ENCODE data around the gene ANO5. TPM values are rescaled to one million over a fixed set of nuclear protein-coding genes. Genes with fewer than 3 reads are reported as not detected.
"Not testable (repeated sequence)": the region's sequence is repeated elsewhere in the genome, so short reads cannot be mapped to it uniquely, and the experiment has no call there.

The ANO5 gene
- polyA plus RNA-seq, 6 donors from 2014 or later: 0.29 TPM; not detected in 5

GRCh38 chr11:22225190-22225589, 32.3 kb downstream of the ANO5 start:
- no peak for ATAC-seq (ENCODE audit: low read depth in 2 of 2)
- Mint-ChIP-seq H3K9me3 (no peaks in the 10 kb centered on the region), H3K4me1 (no peaks in the 10 kb centered on the region), H3K4me3 (no peak overlapping the region), H3K36me3 (no peaks in the 10 kb centered on the region), H3K27ac (no peak overlapping the region), H3K27me3 (no peaks in the 10 kb centered on the region)
- no peak for DNase-seq

- Mint-ChIP-seq H3K4me3 (no peak overlapping the region), H3K27ac (no peak overlapping the region), H3K9me3 (no peaks in the 10 kb centered on the region), H3K36me3 (no peaks in the 10 kb centered on the region), H3K27me3 (no peaks in the 10 kb centered on the region), H3K4me1 (no peaks in the 10 kb centered on the region)
- no peak for DNase-seq
- ATAC-seq (ENCODE audit: low read depth in 2 of 2): no peak
Measured at GRCh38 chr11:22234743-22235142, 41.9 kb downstream of the ANO5 start.

GRCh38 chr11:22244986-22245592, 52.2 kb downstream of the ANO5 start:
- H3K4me1 Mint-ChIP-seq: no peaks in the 10 kb centered on the region
- no peak overlapping the region for H3K27ac Mint-ChIP-seq
- H3K36me3 Mint-ChIP-seq: no peaks in the 10 kb centered on the region
- H3K9me3 Mint-ChIP-seq: no peaks in the 10 kb centered on the region
- ATAC-seq (ENCODE audit: low read depth in 2 of 2) (peak in 1 of 2 donors; percentile 54), DNase-seq (peak; percentile 6)
- peaks cover 13 to 26% (median 22%) of the 10 kb centered on the region in 3 donors for H3K27me3 Mint-ChIP-seq
- no peak overlapping the region for H3K4me3 Mint-ChIP-seq

GRCh38 chr11:22246992-22247391, 54.1 kb downstream of the ANO5 start:
- no peaks in the 10 kb centered on the region for H3K4me1 Mint-ChIP-seq
- H3K27ac Mint-ChIP-seq: peak overlapping the region in 1 of 6 donors; percentile 8
- ATAC-seq (ENCODE audit: low read depth in 2 of 2): no peak
- H3K36me3 Mint-ChIP-seq: no peaks in the 10 kb centered on the region
- H3K4me3 Mint-ChIP-seq: no peak overlapping the region
- no peaks in the 10 kb centered on the region for H3K9me3 Mint-ChIP-seq
- DNase-seq: no peak
- H3K27me3 Mint-ChIP-seq: peaks cover 13 to 34% (median 22%) of the 10 kb centered on the region in 3 donors

GRCh38 chr11:22249871-22250270, 57.0 kb downstream of the ANO5 start:
- H3K4me3 Mint-ChIP-seq: no peak overlapping the region
- H3K27me3 Mint-ChIP-seq: peaks cover 6 to 28% (median 13%) of the 10 kb centered on the region in 3 donors
- no peaks in the 10 kb centered on the region for H3K4me1 Mint-ChIP-seq
- no peaks in the 10 kb centered on the region for H3K36me3 Mint-ChIP-seq
- no peak overlapping the region for H3K27ac Mint-ChIP-seq
- no peaks in the 10 kb centered on the region for H3K9me3 Mint-ChIP-seq
- DNase-seq: no peak
- no peak for ATAC-seq (ENCODE audit: low read depth in 2 of 2)

GRCh38 chr11:22256876-22257275, 64.0 kb downstream of the ANO5 start:
- Mint-ChIP-seq H3K27me3 (no peaks in the 10 kb centered on the region), H3K36me3 (no peaks in the 10 kb centered on the region), H3K27ac (no peak overlapping the region), H3K4me3 (no peak overlapping the region), H3K4me1 (no peaks in the 10 kb centered on the region), H3K9me3 (no peaks in the 10 kb centered on the region)
- ATAC-seq (ENCODE audit: low read depth in 2 of 2) (no peak), DNase-seq (no peak)

- Mint-ChIP-seq H3K9me3 (no peaks in the 10 kb centered on the region), H3K27me3 (peaks cover 0 to 3% (median 2%) of the 10 kb centered on the region in 3 donors), H3K36me3 (no peaks in the 10 kb centered on the region), H3K4me3 (no peak overlapping the region), H3K4me1 (no peaks in the 10 kb centered on the region), H3K27ac (no peak overlapping the region)
- DNase-seq (no peak), ATAC-seq (ENCODE audit: low read depth in 2 of 2) (no peak)
Measured at GRCh38 chr11:22263613-22264012, 70.7 kb downstream of the ANO5 start.

GRCh38 chr11:22268983-22269624, 76.2 kb downstream of the ANO5 start:
- DNase-seq: not testable (repeated sequence)

GRCh38 chr11:22273781-22274180, 80.9 kb downstream of the ANO5 start:
- Mint-ChIP-seq H3K4me1 (no peaks in the 10 kb centered on the region), H3K9me3 (no peaks in the 10 kb centered on the region), H3K27me3 (peaks cover 0 to 5% (median 0%) of the 10 kb centered on the region in 3 donors), H3K27ac (no peak overlapping the region), H3K4me3 (no peak overlapping the region), H3K36me3 (no peaks in the 10 kb centered on the region)
- ATAC-seq (ENCODE audit: low read depth in 2 of 2) (no peak), DNase-seq (no peak)

More at GRCh38 chr11:22268983-22269624, 76.2 kb downstream of the ANO5 start:
- ATAC-seq (ENCODE audit: low read depth in 2 of 2); H3K4me3 Mint-ChIP-seq; H3K27me3 Mint-ChIP-seq; H3K36me3 Mint-ChIP-seq; H3K27ac Mint-ChIP-seq; H3K4me1 Mint-ChIP-seq; H3K9me3 Mint-ChIP-seq: not testable (repeated sequence)

GRCh38 chr11:22275600-22275999, 82.7 kb downstream of the ANO5 start:
- H3K9me3 Mint-ChIP-seq: no peaks in the 10 kb centered on the region
- H3K27ac Mint-ChIP-seq: no peak overlapping the region
- no peak for ATAC-seq (ENCODE audit: low read depth in 2 of 2)
- H3K36me3 Mint-ChIP-seq: no peaks in the 10 kb centered on the region
- no peak overlapping the region for H3K4me3 Mint-ChIP-seq
- no peaks in the 10 kb centered on the region for H3K27me3 Mint-ChIP-seq
- H3K4me1 Mint-ChIP-seq: no peaks in the 10 kb centered on the region
- DNase-seq: no peak

- H3K27ac Mint-ChIP-seq: no peak overlapping the region
Measured at GRCh38 chr11:22276535-22276934, 83.7 kb downstream of the ANO5 start.

GRCh38 chr11:22284991-22285390, 92.1 kb downstream of the ANO5 start:
- H3K27me3 Mint-ChIP-seq; H3K4me1 Mint-ChIP-seq; ATAC-seq (ENCODE audit: low read depth in 2 of 2); H3K4me3 Mint-ChIP-seq; DNase-seq; H3K36me3 Mint-ChIP-seq; H3K27ac Mint-ChIP-seq; H3K9me3 Mint-ChIP-seq: not testable (repeated sequence)

More at GRCh38 chr11:22276535-22276934, 83.7 kb downstream of the ANO5 start:
- no peak overlapping the region for H3K4me3 Mint-ChIP-seq
- no peak for ATAC-seq (ENCODE audit: low read depth in 2 of 2)
- H3K36me3 Mint-ChIP-seq: no peaks in the 10 kb centered on the region
- no peaks in the 10 kb centered on the region for H3K27me3 Mint-ChIP-seq
- H3K9me3 Mint-ChIP-seq: no peaks in the 10 kb centered on the region
- no peak for DNase-seq
- no peaks in the 10 kb centered on the region for H3K4me1 Mint-ChIP-seq

GRCh38 chr11:22302368-22302767, 109.5 kb downstream of the ANO5 start:
- Mint-ChIP-seq H3K4me1 (no peaks in the 10 kb centered on the region), H3K27me3 (peaks cover 7 to 15% (median 8%) of the 10 kb centered on the region in 3 donors), H3K36me3 (no peaks in the 10 kb centered on the region), H3K9me3 (no peaks in the 10 kb centered on the region), H3K27ac (no peak overlapping the region), H3K4me3 (no peak overlapping the region)
- ATAC-seq (ENCODE audit: low read depth in 2 of 2) (no peak), DNase-seq (no peak)

GRCh38 chr11:22304337-22304961, 111.6 kb downstream of the ANO5 start:
- no peak overlapping the region for H3K4me3 Mint-ChIP-seq
- no peaks in the 10 kb centered on the region for H3K4me1 Mint-ChIP-seq
- ATAC-seq (ENCODE audit: low read depth in 2 of 2): no peak
- H3K36me3 Mint-ChIP-seq: no peaks in the 10 kb centered on the region
- no peak for DNase-seq
- no peak overlapping the region for H3K27ac Mint-ChIP-seq
- peaks cover 7 to 15% (median 8%) of the 10 kb centered on the region in 3 donors for H3K27me3 Mint-ChIP-seq
- no peaks in the 10 kb centered on the region for H3K9me3 Mint-ChIP-seq
